C4-2B (cell line): ENCODE measurements around the gene COP1.

Source experiments
- H3K27ac ChIP-seq: fragments of 450-650 bp; 2 replicates; pipeline ENCODE4 v1.5.1; 2017
- ZFX ChIP-seq: fragments of 450-650 bp; IDR thresholded peaks from 2 replicates; pipeline ENCODE4 v1.6.1; 2017
- TF ChIP-seq, protein P1 (sequence below): fragments of 450-650 bp; conservative IDR thresholded peaks from 2 replicates; pipeline ENCODE4 v1.5.1; 2017; ENCODE audit warnings: mild to moderate bottlenecking

Gene COP1

DNA sequence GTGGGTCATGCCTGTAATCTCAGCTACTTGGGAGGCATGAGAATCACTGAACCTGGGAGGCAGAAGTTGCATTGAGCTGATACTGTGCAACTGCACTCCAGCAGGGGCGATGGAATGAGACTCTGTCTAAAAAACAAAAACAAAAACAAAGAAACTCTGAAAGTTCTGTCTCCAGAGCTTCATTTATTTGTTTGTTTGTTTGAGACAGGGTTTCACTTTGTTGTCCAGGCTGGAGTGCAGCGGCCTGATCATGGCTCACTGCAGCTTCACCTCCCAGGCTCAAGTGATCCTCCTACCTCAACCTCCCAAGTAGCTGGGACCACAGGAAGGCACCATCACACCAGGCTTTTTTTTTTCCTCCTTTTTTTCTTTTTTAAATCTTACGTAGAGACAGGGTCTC is 271.9 kb downstream of the COP1 start:
- no peak overlapping the region for H3K27ac ChIP-seq
- no peak for TF ChIP-seq ZFX
- TF ChIP-seq, protein P1, sequence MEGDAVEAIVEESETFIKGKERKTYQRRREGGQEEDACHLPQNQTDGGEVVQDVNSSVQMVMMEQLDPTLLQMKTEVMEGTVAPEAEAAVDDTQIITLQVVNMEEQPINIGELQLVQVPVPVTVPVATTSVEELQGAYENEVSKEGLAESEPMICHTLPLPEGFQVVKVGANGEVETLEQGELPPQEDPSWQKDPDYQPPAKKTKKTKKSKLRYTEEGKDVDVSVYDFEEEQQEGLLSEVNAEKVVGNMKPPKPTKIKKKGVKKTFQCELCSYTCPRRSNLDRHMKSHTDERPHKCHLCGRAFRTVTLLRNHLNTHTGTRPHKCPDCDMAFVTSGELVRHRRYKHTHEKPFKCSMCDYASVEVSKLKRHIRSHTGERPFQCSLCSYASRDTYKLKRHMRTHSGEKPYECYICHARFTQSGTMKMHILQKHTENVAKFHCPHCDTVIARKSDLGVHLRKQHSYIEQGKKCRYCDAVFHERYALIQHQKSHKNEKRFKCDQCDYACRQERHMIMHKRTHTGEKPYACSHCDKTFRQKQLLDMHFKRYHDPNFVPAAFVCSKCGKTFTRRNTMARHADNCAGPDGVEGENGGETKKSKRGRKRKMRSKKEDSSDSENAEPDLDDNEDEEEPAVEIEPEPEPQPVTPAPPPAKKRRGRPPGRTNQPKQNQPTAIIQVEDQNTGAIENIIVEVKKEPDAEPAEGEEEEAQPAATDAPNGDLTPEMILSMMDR: no peak

DNA sequence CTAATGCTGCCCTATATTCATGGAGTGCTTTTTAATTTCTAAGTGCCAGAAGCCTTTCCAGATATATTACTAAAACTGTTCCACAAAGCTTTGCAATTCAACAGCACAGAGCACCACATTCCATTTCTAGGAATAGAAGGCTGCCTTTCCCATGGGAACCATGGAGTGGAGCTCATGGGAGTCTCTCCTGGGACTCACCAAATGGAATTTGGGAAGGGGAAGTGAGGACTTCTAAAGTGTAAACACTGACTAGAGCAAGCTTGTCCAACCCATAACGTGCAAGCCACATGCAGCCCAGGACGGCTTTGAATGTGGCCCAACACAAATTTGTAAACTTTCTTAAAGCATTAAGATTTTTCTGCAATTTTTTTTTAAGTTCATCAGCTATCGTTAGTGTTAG is 273.3 kb downstream of the COP1 start:
- TF ChIP-seq ZFX: no peak
- TF ChIP-seq, protein P1: no peak; the same call in 1 of the 2 replicates
- H3K27ac ChIP-seq: no peak overlapping the region

DNA sequence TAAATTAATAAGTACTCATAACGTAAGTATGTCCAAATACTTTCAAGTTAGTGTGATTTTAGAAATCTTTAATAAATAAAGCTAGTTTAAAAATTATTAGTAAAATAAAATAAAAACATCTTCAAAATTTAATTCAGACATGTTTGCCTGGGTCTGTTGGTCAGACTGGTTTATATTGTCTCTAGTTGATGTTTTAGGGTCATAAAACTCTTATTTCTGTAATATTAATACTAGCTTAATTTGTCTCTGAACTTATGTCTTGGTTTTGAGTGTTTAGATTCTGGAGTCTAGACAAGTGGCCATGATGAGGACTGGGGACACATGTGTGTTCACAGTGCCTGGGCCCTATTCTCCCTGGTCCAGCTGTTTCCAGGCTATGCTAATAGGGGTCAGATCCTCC is 279.1 kb downstream of the COP1 start:
- H3K27ac ChIP-seq: no peak overlapping the region
- TF ChIP-seq ZFX: no peak
- TF ChIP-seq, protein P1: no peak

DNA sequence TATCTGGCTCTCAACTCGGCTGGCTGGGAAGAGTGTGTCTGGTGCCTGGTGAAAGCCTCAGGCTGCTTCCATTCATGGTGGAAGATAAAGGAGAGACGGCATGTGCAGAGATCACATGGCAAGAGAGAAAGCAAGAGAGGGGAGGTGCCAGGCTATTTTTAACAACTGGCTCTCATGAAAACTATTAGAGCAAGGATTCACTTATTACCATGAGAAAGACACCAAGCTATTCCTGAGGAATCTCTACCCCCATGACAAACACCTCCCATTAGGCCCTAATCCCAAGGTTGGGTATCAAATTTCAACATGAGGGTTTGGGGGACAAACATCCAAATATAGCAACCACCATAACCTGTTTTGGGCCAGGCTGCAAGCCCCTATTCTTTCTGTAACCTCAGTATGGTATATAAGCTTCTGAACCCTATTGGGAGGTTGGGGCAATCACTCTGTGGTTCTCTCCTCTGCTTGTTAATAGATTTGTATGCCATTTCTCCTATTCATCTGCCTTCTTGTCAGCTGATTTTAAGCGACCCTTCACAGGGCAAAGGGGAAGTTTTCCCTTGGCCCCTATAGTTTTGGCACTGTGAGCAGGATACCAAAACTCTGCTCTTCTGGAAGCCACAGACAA is 284.7 kb downstream of the COP1 start:
- no peak overlapping the region for H3K27ac ChIP-seq
- no peak for TF ChIP-seq ZFX

DNA sequence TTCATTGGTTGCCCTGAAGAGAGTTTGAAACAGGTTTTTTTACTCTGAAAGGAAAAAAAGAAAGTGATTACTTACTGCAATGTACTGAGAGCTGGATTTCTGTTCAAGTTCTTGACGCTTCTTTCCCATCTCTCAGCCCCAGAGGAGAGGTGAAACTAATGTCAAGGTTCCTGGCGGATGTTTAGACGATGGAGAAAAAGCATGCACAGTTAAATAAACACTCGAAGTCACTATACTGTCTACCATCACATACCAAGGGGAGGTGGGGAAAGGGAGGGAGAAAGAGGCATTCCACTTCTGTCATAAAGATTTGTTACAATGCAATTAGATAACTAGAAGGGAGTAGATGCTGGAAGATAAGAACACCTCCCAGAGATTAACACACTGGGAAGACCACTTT is 286.7 kb downstream of the COP1 start:
- no peak overlapping the region for H3K27ac ChIP-seq
- no peak for TF ChIP-seq ZFX
- TF ChIP-seq, protein P1: no peak

DNA sequence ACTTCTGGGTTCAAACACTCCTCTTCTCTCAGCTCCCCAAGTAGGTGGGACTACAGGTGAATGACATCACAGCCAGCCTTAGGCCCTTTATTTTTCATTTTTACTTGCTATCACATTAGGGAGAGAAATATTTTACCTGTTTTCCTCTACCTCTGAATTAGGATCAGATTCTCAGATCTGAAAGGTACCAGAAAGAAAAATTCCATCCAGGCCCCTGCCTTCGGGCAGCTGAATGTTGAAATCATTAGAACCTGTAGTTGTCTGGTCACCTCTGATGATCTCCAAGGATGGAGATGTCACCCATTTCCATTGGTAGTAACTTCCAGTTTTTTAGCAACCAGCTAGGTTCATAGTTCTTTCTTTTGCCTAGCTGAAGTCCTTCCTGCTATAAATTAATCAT is 288.1 kb downstream of the COP1 start:
- no peak overlapping the region for H3K27ac ChIP-seq
- TF ChIP-seq, protein P1: no peak
- no peak for TF ChIP-seq ZFX

DNA sequence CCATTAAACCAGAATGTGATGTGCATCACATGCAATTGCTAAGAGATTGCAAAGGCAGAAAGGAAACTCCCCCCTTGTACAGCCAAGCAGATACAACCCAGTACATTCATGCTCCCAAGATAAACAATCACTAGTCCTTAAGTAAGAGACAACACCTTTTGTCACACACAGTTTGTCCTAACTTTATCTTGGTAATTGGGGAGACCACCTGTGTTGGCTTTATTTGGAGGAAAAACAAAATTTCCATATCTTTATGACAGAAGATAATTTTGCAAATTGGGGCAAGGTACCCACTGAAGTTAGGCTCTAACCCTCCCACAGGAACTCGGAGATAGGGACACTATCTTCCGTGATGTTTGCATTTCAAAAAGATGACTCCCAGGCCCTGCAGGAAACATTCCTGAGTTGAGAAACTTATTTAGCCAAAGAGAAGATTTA is 288.7 kb downstream of the COP1 start:
- no peak overlapping the region for H3K27ac ChIP-seq
- TF ChIP-seq ZFX: no peak
- TF ChIP-seq, protein P1: no peak

DNA sequence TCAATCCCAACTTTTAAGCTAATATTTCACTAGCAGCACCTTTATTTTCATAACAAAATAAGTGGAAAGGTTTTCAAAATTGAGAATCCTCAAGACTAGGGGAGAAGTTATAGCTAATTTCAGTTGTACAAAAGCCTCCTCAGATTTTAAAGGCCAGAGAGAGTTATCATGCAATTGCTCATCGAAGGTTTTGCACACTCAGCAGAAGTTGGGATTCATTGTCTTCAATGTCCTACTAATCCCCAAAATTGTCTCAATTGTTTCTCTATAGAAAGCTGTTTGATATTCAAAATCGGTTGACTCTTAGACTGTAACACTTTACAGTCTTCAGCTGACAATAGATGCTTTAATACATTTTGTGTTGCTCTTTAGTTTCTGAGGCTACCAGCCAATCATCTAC is 293.0 kb downstream of the COP1 start:
- TF ChIP-seq, protein P1: no peak
- no peak for TF ChIP-seq ZFX
- no peak overlapping the region for H3K27ac ChIP-seq
